ENCODE measurements around the gene MCOLN2. TPM values are rescaled to one million over a fixed set of nuclear protein-coding genes. Genes with fewer than 3 reads are reported as not detected.

The MCOLN2 gene
- total and polyA plus RNA-seq, 2 of the 8 experiments (the other 6 are each of a cell fraction or from before 2014, with no cell fraction given), result 1.7 to 6.1 TPM

DNA sequence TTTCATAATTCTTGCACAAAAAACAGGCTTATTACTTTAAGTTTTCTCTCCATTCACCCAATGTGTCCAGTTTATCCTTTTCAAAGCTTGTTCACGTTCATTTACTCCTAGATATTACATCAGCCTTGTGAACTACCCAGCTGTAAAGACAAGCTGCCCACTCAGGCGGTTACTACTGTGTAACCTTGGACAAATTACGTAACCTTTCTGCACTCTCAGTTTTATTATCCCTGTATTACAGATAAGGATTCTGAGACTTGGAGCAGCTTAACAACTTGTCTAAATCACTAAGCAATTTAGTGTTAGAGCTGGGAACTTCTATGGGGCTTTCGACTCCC is 83.4 kb downstream of the MCOLN2 start:
- CTCF ChIA-PET (ENCODE audit: partially characterized antibody), result interaction anchor here (0.9 to 1.8 kb wide), 8 partner anchors 9 to 139 kb away, joined by 3 to 6 read pairs (median 4); no protein-coding TSS in a partner anchor
- DNase-seq (ENCODE audit: low read depth in 1 of 2, low spot score in 2 of 2), result no peak
- no peaks in the 10 kb centered on the region for H3K23me2 ChIP-seq (ENCODE audit: low read depth, low read length)

More for the DNA sequence above, 83.4 kb downstream of the MCOLN2 start:
- no peak overlapping the region for H3K27ac ChIP-seq (ENCODE audit: low read depth, low read length)
- no peaks in the 10 kb centered on the region for H3K9me3 ChIP-seq (ENCODE audit: insufficient read depth in 2 of 2, low read depth in 1 of 2, low read length in 1 of 2)
- no peak overlapping the region for H2BK120ac ChIP-seq (replicated peaks; ENCODE audit: low read depth, low read length)
- H2BK12ac ChIP-seq (ENCODE audit: low read depth, low read length), result no peak overlapping the region
- H3K4me1 ChIP-seq (replicated peaks in 1 of 4; ENCODE audit: control insufficient read depth in 3 of 4, insufficient read depth in 4 of 4, low read length in 3 of 4), result no peaks in the 10 kb centered on the region
- WGBS, 2 experiments (ENCODE audit: extremely low coverage in 1 of 2, insufficient coverage in 1 of 2, insufficient read length in 1 of 2, insufficient replicate concordance in 2 of 2, low coverage in 1 of 2, low lambda C conversion rate in 2 of 2, missing lambda C conversion rate in 1 of 2), result 78% methylated on average over 4 of the region's 4 CpGs; no CpG with 5 or more reads in 1 of the 2 experiments
- no peak overlapping the region for H3K4me3 ChIP-seq (ENCODE audit: extremely low read depth in 1 of 4, insufficient read depth in 2 of 4, low read depth in 3 of 4, low read length in 4 of 4)
- H3K9ac ChIP-seq (replicated peaks in 1 of 4; ENCODE audit: extremely low read depth in 1 of 4, low read depth in 3 of 4, low read length in 3 of 4), result no peak overlapping the region
- POLR2A ChIA-PET (ENCODE audit: partially characterized antibody), result interaction anchor here (1.0 kb wide), 1 partner anchor 20 kb away, joined by 5 read pairs; the partner anchor contains the start of gene LPAR3
- H3K14ac ChIP-seq (ENCODE audit: insufficient read length), result no peak overlapping the region
- H3K27me3 ChIP-seq (replicated peaks in 1 of 4; ENCODE audit: control insufficient read depth in 3 of 4, extremely low read depth in 1 of 4, insufficient read depth in 3 of 4, low read length in 3 of 4), result no peaks in the 10 kb centered on the region
- H3K4me2 ChIP-seq (ENCODE audit: insufficient read depth in 1 of 2, low read depth in 2 of 2, low read length in 2 of 2), result no peak overlapping the region
- H2BK5ac ChIP-seq (ENCODE audit: low read depth, low read length), result no peak overlapping the region
- no peak overlapping the region for H3K18ac ChIP-seq (ENCODE audit: extremely low read depth, low read length)
- H3K23ac ChIP-seq (ENCODE audit: insufficient read length), result no peak overlapping the region
- H2BK20ac ChIP-seq (ENCODE audit: low read length), result no peak overlapping the region
- H4K5ac ChIP-seq (ENCODE audit: insufficient read length, low read depth, low read length), result no peak overlapping the region
- no peaks in the 10 kb centered on the region for H3K79me1 ChIP-seq (ENCODE audit: low read depth, low read length)
- no peak overlapping the region for H2AK5ac ChIP-seq (ENCODE audit: low read depth, low read length)
- no peaks in the 10 kb centered on the region for H3K79me2 ChIP-seq (ENCODE audit: control insufficient read depth in 1 of 2, insufficient read depth in 2 of 2, low read length in 2 of 2)
- H3K4ac ChIP-seq (replicated peaks; ENCODE audit: insufficient read length, low read depth, low read length), result no peak overlapping the region
- no peak overlapping the region for H4K91ac ChIP-seq (replicated peaks; ENCODE audit: insufficient read length, low read length)
- no peak overlapping the region for H3K56ac ChIP-seq (replicated peaks; ENCODE audit: insufficient read length, low read depth, low read length)
- H2BK15ac ChIP-seq (ENCODE audit: low read length), result no peak overlapping the region
- H3K36me3 ChIP-seq (ENCODE audit: control insufficient read depth in 2 of 4, insufficient read depth in 4 of 4, low read length in 3 of 4), result no peaks in the 10 kb centered on the region
- H4K20me1 ChIP-seq (replicated peaks in 1 of 2; ENCODE audit: control insufficient read depth in 1 of 2, insufficient read depth in 2 of 2, low read length in 2 of 2), result no peaks in the 10 kb centered on the region
- no peak for FAIRE-seq
- H4K8ac ChIP-seq (ENCODE audit: extremely low read depth, insufficient read depth, low read length), result no peak overlapping the region
- TF ChIP-seq, protein P1, sequence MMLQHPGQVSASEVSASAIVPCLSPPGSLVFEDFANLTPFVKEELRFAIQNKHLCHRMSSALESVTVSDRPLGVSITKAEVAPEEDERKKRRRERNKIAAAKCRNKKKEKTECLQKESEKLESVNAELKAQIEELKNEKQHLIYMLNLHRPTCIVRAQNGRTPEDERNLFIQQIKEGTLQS (IDR thresholded peaks at IDR 0.05; ENCODE audit: insufficient read depth, low read depth, low read length), result no peak
- TF ChIP-seq, protein P2, sequence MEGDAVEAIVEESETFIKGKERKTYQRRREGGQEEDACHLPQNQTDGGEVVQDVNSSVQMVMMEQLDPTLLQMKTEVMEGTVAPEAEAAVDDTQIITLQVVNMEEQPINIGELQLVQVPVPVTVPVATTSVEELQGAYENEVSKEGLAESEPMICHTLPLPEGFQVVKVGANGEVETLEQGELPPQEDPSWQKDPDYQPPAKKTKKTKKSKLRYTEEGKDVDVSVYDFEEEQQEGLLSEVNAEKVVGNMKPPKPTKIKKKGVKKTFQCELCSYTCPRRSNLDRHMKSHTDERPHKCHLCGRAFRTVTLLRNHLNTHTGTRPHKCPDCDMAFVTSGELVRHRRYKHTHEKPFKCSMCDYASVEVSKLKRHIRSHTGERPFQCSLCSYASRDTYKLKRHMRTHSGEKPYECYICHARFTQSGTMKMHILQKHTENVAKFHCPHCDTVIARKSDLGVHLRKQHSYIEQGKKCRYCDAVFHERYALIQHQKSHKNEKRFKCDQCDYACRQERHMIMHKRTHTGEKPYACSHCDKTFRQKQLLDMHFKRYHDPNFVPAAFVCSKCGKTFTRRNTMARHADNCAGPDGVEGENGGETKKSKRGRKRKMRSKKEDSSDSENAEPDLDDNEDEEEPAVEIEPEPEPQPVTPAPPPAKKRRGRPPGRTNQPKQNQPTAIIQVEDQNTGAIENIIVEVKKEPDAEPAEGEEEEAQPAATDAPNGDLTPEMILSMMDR (IDR thresholded peaks at IDR 0.05; ENCODE audit: control extremely low read depth in 1 of 3, insufficient read depth in 1 of 3, low read depth in 1 of 3, low read length in 3 of 3), result no peak
- TF ChIP-seq GTF2F1 (IDR thresholded peaks at IDR 0.05; ENCODE audit: borderline replicate concordance, low read depth, low read length), result no peak
- TF ChIP-seq POU5F1 (IDR thresholded peaks at IDR 0.05; ENCODE audit: low read depth, low read length), result no peak
- no peak for TF ChIP-seq SIRT6 (IDR thresholded peaks at IDR 0.05; ENCODE audit: low read length)
- TF ChIP-seq JUND (IDR thresholded peaks at IDR 0.05; ENCODE audit: low read length), result no peak
- TF ChIP-seq TAF7 (optimal IDR thresholded peaks at IDR 0.05; ENCODE audit: borderline replicate concordance, low read depth, low read length), result no peak
- H2AFZ ChIP-seq (ENCODE audit: low read length), result no peak overlapping the region

Measured in H1 (cell line).